NCI-H748 (cell line): Measurements from ENCODE around the gene WDR70.
"Not testable (repeated sequence)": the region's sequence is repeated elsewhere in the genome, so short reads cannot be mapped to it uniquely, and the experiment has no call there.

Source experiments
- DNase-seq: peaks from one replicate; lab custom pipeline; 2025; ENCODE audit not compliant: unreplicated experiment; lab: John Stamatoyannopoulos, UW

The WDR70 gene

GRCh38 chr5:37672118-37672588, 293.0 kb downstream of the WDR70 start:
- not testable (repeated sequence) for DNase-seq

GRCh38 chr5:37674361-37674760, 295.2 kb downstream of the WDR70 start:
- DNase-seq, result not testable (repeated sequence)

- DNase-seq, result not testable (repeated sequence)
Observed at GRCh38 chr5:37679326-37679725, 300.2 kb downstream of the WDR70 start.

GRCh38 chr5:37679903-37680302, 300.8 kb downstream of the WDR70 start:
- not testable (repeated sequence) for DNase-seq

GRCh38 chr5:37683072-37683471, 304.0 kb downstream of the WDR70 start:
- DNase-seq, result no peak

- no peak for DNase-seq
Observed at GRCh38 chr5:37685211-37685610, 306.1 kb downstream of the WDR70 start.

GRCh38 chr5:37685816-37686215, 306.7 kb downstream of the WDR70 start:
- no peak for DNase-seq

GRCh38 chr5:37688925-37689324, 309.8 kb downstream of the WDR70 start:
- DNase-seq, result not testable (repeated sequence)

- not testable (repeated sequence) for DNase-seq
Observed at GRCh38 chr5:37694333-37694732, 315.2 kb downstream of the WDR70 start.

GRCh38 chr5:37694867-37695266, 315.7 kb downstream of the WDR70 start:
- no peak for DNase-seq

- no peak for DNase-seq
Observed at GRCh38 chr5:37695647-37696046, 316.5 kb downstream of the WDR70 start.

- no peak for DNase-seq
Observed at GRCh38 chr5:37696190-37697021, 317.3 kb downstream of the WDR70 start.

- DNase-seq, result no peak
Observed at GRCh38 chr5:37701868-37702267, 322.8 kb downstream of the WDR70 start.

GRCh38 chr5:37703841-37704241, 324.7 kb downstream of the WDR70 start:
- no peak for DNase-seq

GRCh38 chr5:37704406-37704805, 325.3 kb downstream of the WDR70 start:
- DNase-seq, result no peak

GRCh38 chr5:37709020-37709419, 329.9 kb downstream of the WDR70 start:
- no peak for DNase-seq

GRCh38 chr5:37710965-37711364, 331.8 kb downstream of the WDR70 start:
- DNase-seq, result no peak

- DNase-seq, result no peak
Observed at GRCh38 chr5:37712750-37713149, 333.6 kb downstream of the WDR70 start.

GRCh38 chr5:37714756-37715155, 335.6 kb downstream of the WDR70 start:
- DNase-seq, result no peak

GRCh38 chr5:37715361-37715760, 336.2 kb downstream of the WDR70 start:
- no peak for DNase-seq

- DNase-seq, result no peak
Observed at GRCh38 chr5:37715992-37716391, 336.9 kb downstream of the WDR70 start.

- no peak for DNase-seq
Observed at GRCh38 chr5:37716405-37716804, 337.3 kb downstream of the WDR70 start.

- no peak for DNase-seq
Observed at GRCh38 chr5:37717276-37717612, 338.1 kb downstream of the WDR70 start.
